ENCODE measurements around the gene OR7G2.

OR7G2 gene

DNA sequence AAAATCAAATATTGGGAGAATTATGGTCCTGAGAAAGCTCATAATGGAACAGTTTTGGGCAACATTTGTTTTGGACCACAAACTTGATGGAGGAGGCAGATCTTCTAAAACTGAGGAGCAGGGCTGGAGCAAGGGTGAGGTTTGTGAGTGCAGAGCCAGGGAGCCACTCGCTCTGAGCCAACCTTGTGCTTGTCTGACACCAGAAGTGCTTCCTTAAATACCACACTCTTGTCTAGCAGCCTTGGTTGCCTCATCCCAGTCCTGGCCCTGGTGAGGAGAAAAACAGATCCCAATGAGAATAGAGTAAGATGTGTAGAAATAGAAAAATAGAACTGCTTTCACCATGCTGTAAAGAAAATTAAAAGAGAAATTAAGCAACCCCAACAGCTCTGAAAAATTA, 39.6 kb upstream of the OR7G2 start:
- no peak for TF ChIP-seq ZFX (IDR thresholded peaks at IDR 0.05; ENCODE audit: borderline replicate concordance)
- TF ChIP-seq, protein P1, sequence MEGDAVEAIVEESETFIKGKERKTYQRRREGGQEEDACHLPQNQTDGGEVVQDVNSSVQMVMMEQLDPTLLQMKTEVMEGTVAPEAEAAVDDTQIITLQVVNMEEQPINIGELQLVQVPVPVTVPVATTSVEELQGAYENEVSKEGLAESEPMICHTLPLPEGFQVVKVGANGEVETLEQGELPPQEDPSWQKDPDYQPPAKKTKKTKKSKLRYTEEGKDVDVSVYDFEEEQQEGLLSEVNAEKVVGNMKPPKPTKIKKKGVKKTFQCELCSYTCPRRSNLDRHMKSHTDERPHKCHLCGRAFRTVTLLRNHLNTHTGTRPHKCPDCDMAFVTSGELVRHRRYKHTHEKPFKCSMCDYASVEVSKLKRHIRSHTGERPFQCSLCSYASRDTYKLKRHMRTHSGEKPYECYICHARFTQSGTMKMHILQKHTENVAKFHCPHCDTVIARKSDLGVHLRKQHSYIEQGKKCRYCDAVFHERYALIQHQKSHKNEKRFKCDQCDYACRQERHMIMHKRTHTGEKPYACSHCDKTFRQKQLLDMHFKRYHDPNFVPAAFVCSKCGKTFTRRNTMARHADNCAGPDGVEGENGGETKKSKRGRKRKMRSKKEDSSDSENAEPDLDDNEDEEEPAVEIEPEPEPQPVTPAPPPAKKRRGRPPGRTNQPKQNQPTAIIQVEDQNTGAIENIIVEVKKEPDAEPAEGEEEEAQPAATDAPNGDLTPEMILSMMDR (IDR thresholded peaks at IDR 0.05) = no peak
- H3K27ac ChIP-seq = no peak overlapping the region

DNA sequence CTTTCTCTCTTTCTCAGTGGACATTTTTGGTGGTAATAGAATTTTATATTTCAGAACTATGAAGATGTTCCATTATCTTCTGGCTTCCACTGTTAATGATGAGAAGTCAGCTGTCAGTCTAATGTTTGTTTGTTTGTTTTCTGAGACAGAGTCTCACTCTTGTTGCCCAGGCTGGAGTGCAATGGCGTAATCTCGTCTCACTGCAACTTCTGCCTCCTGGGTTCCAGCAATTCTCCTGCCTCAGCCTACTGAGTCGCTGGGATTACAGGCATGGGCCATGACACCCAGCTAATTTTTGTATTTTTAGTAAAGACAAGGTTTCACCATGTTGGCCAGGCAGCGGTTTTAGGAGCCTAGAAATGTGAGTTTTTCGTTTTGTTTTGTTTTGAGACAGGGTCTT, 37.6 kb upstream of the OR7G2 start:
- TF ChIP-seq ZFX (IDR thresholded peaks at IDR 0.05; ENCODE audit: borderline replicate concordance) = no peak
- TF ChIP-seq, protein P1 (IDR thresholded peaks at IDR 0.05) = no peak
- H3K27ac ChIP-seq = no peak overlapping the region

- TF ChIP-seq, protein P1 (IDR thresholded peaks at IDR 0.05) = no peak
- no peak for TF ChIP-seq ZFX (IDR thresholded peaks at IDR 0.05; ENCODE audit: borderline replicate concordance)
- H3K27ac ChIP-seq = peak within 1 kb of the TSS; percentile 59
Measured at GRCh38 chr19:9140159-9140874, 33.0 kb upstream of the OR7G2 start, which contains the start of gene ZNF317. Gene ZNF317, plus strand, starts transcription at chr19:9140397. Its CDS starts 15,620 bp downstream, at chr19:9156017.

- H3K27ac ChIP-seq = peak overlapping the region; percentile 59
- TF ChIP-seq ZFX (IDR thresholded peaks at IDR 0.05; ENCODE audit: borderline replicate concordance) = no peak
- TF ChIP-seq, protein P1 (IDR thresholded peaks at IDR 0.05) = no peak
Measured at GRCh38 chr19:9139609-9140158, 32.4 kb upstream of the OR7G2 start.

DNA sequence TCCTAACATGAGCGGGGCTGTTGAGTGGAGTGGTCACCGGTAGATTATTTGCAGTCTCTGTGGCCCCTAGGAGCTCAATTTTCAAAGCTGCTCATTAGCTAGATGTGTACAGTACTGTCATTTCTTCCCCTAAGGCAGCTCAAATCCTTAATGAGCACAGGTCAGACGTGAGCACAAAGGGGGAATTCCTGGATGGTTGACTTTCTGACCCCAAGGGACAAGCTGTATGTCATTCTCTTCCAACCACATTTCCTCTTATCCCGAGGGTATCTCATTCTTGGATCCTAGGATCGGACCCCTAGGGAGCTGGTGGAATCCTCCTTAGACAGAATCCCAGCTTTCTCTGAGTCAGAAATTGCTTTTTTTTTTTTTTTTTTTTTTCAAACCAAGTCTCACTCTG, 25.1 kb upstream of the OR7G2 start:
- no peak for TF ChIP-seq ZFX (IDR thresholded peaks at IDR 0.05; ENCODE audit: borderline replicate concordance)
- TF ChIP-seq, protein P1 (IDR thresholded peaks at IDR 0.05) = no peak
- no peak overlapping the region for H3K27ac ChIP-seq

DNA sequence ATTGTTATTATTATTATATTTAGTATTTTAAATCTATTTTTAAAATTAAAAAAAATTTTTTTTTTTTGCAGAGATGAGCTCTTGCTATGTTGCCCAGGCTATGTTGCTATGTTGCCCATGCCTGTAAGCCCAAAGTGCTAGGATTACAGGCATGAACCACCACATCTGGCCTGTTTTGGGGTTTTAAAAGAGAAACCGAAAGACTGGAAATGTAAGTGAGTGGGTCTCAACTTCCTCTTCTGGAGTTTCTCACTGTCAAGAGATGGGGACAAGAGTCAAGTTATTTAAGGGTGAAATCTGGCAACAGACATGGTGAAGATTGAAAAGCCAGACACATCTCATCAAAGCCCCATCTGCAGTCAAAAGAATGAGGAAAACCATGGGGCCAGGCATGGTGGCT, 23.7 kb upstream of the OR7G2 start:
- TF ChIP-seq, protein P1 (IDR thresholded peaks at IDR 0.05) = no peak
- TF ChIP-seq ZFX (IDR thresholded peaks at IDR 0.05; ENCODE audit: borderline replicate concordance) = no peak
- no peak overlapping the region for H3K27ac ChIP-seq

GRCh38 chr19:9128171-9128570, 20.9 kb upstream of the OR7G2 start:
- H3K27ac ChIP-seq = no peak overlapping the region
- no peak for TF ChIP-seq ZFX (IDR thresholded peaks at IDR 0.05; ENCODE audit: borderline replicate concordance)
- TF ChIP-seq, protein P1 (IDR thresholded peaks at IDR 0.05) = no peak
